ENCODE measurements around the gene C6orf120.
A peak's percentile ranks its signal among the peaks of the same experiment; 100 is the strongest.

Gene C6orf120

GRCh38 chr6:169723200-169723909, 21.4 kb downstream of the C6orf120 start:
- Histone ChIP-seq H3K4me1 (ENCODE audit: control insufficient read depth, low read depth, low read length) (no peaks in the 10 kb centered on the region), H2BK5ac (ENCODE audit: low read length) (no peak overlapping the region), H3K36me3 (ENCODE audit: control insufficient read depth, insufficient read depth, low read length) (no peaks in the 10 kb centered on the region), H3K4ac (ENCODE audit: low read depth, low read length) (peak overlapping the region; percentile 97), H3K56ac (ENCODE audit: low read length) (peak overlapping the region; percentile 78), H3K79me1 (ENCODE audit: low read length) (peaks cover 7% of the 10 kb centered on the region), H3K27me3 (ENCODE audit: insufficient read depth, low read length, poor library complexity) (no peaks in the 10 kb centered on the region), H3K79me2 (ENCODE audit: control insufficient read depth, insufficient read depth, low read length) (peaks cover 30% of the 10 kb centered on the region), H3K4me2 (ENCODE audit: low read length) (peak overlapping the region; percentile 47), H2BK15ac (replicated peaks; ENCODE audit: low read depth) (no peak overlapping the region), H3K4me3 (ENCODE audit: low read length) (peak overlapping the region; percentile 90), H3K18ac (ENCODE audit: low read length) (peak overlapping the region; percentile 100), H4K8ac (ENCODE audit: low read depth, low read length) (no peak overlapping the region), H2BK120ac (ENCODE audit: low read depth, low read length) (peak overlapping the region; percentile 8), H3K27ac (ENCODE audit: low read depth, low read length) (peak overlapping the region; percentile 88), H2AK5ac (ENCODE audit: low read length) (no peak overlapping the region), H4K5ac (ENCODE audit: low read length) (no peak overlapping the region), H3K23ac (ENCODE audit: low read length) (peak overlapping the region; percentile 67), H3K9ac (ENCODE audit: low read length) (peak overlapping the region; percentile 60)
- peak; percentile 79 for DNase-seq
- no CpG with 5 or more reads among the region's 70 CpGs for WGBS (ENCODE audit: extremely low coverage, insufficient coverage, low lambda C conversion rate)

GRCh38 chr6:169723991-169724493, 22.1 kb downstream of the C6orf120 start:
- H3K36me3 ChIP-seq (ENCODE audit: control insufficient read depth, insufficient read depth, low read length) = no peaks in the 10 kb centered on the region
- peak overlapping the region; percentile 64 for H2BK15ac ChIP-seq (replicated peaks; ENCODE audit: low read depth)
- H2BK5ac ChIP-seq (ENCODE audit: low read length) = no peak overlapping the region
- no peaks in the 10 kb centered on the region for H3K4me1 ChIP-seq (ENCODE audit: control insufficient read depth, low read depth, low read length)
- H3K23ac ChIP-seq (ENCODE audit: low read length) = no peak overlapping the region
- no peak overlapping the region for H3K4me2 ChIP-seq (ENCODE audit: low read length)
- WGBS (ENCODE audit: extremely low coverage, insufficient coverage, low lambda C conversion rate) = no CpG with 5 or more reads among the region's 89 CpGs
- peak overlapping the region; percentile 98 for H4K8ac ChIP-seq (ENCODE audit: low read depth, low read length)
- peak overlapping the region; percentile 42 for H3K4me3 ChIP-seq (ENCODE audit: low read length)
- peak overlapping the region; percentile 97 for H3K4ac ChIP-seq (ENCODE audit: low read depth, low read length)
- H3K18ac ChIP-seq (ENCODE audit: low read length) = peak overlapping the region; percentile 100
- peak overlapping the region; percentile 96 for H3K27ac ChIP-seq (ENCODE audit: low read depth, low read length)
- H2AK5ac ChIP-seq (ENCODE audit: low read length) = no peak overlapping the region
- no peak overlapping the region for H4K5ac ChIP-seq (ENCODE audit: low read length)
- peak overlapping the region; percentile 79 for H3K9ac ChIP-seq (ENCODE audit: low read length)
- H2BK120ac ChIP-seq (ENCODE audit: low read depth, low read length) = peak overlapping the region; percentile 95
- H3K27me3 ChIP-seq (ENCODE audit: insufficient read depth, low read length, poor library complexity) = no peaks in the 10 kb centered on the region
- peaks cover 7% of the 10 kb centered on the region for H3K79me1 ChIP-seq (ENCODE audit: low read length)
- peak overlapping the region; percentile 90 for H3K56ac ChIP-seq (ENCODE audit: low read length)
- DNase-seq = peak; percentile 52
- peaks cover 28% of the 10 kb centered on the region for H3K79me2 ChIP-seq (ENCODE audit: control insufficient read depth, insufficient read depth, low read length)

GRCh38 chr6:169724494-169725124, 22.7 kb downstream of the C6orf120 start, which contains the start of gene PHF10:
PHF10 (minus strand) TSS chr6:169724500; CDS start chr6:169723931, 569 bp downstream.
- Histone ChIP-seq H3K56ac (ENCODE audit: low read length) (peak within 1 kb of the TSS; percentile 97), H3K4me3 (ENCODE audit: low read length) (peak within 1 kb of the TSS; percentile 90), H3K79me1 (ENCODE audit: low read length) (peaks cover 5% of the 10 kb centered on the region), H3K27ac (ENCODE audit: low read depth, low read length) (peak within 1 kb of the TSS; percentile 98), H2AK5ac (ENCODE audit: low read length) (no peak within 1 kb of the TSS), H3K79me2 (ENCODE audit: control insufficient read depth, insufficient read depth, low read length) (peaks cover 24% of the 10 kb centered on the region), H3K4ac (ENCODE audit: low read depth, low read length) (peak within 1 kb of the TSS; percentile 97), H3K18ac (ENCODE audit: low read length) (peak within 1 kb of the TSS; percentile 100), H4K8ac (ENCODE audit: low read depth, low read length) (peak within 1 kb of the TSS; percentile 98), H3K9ac (ENCODE audit: low read length) (peak within 1 kb of the TSS; percentile 96), H3K4me2 (ENCODE audit: low read length) (peak within 1 kb of the TSS; percentile 60), H3K36me3 (ENCODE audit: control insufficient read depth, insufficient read depth, low read length) (no peaks in the 10 kb centered on the region), H4K5ac (ENCODE audit: low read length) (no peak within 1 kb of the TSS), H2BK5ac (ENCODE audit: low read length) (peak within 1 kb of the TSS; percentile 91), H3K4me1 (ENCODE audit: control insufficient read depth, low read depth, low read length) (no peaks in the 10 kb centered on the region), H3K23ac (ENCODE audit: low read length) (peak within 1 kb of the TSS; percentile 95), H2BK15ac (replicated peaks; ENCODE audit: low read depth) (peak within 1 kb of the TSS; percentile 64), H3K27me3 (ENCODE audit: insufficient read depth, low read length, poor library complexity) (no peaks in the 10 kb centered on the region), H2BK120ac (ENCODE audit: low read depth, low read length) (peak within 1 kb of the TSS; percentile 95)
- WGBS (ENCODE audit: extremely low coverage, insufficient coverage, low lambda C conversion rate) = no CpG with 5 or more reads among the region's 89 CpGs
- DNase-seq = peak; percentile 76

GRCh38 chr6:169725125-169726048, 23.5 kb downstream of the C6orf120 start:
- Histone ChIP-seq H3K4me2 (ENCODE audit: low read length) (peak overlapping the region; percentile 60), H3K4me1 (ENCODE audit: control insufficient read depth, low read depth, low read length) (no peaks in the 10 kb centered on the region), H3K79me2 (ENCODE audit: control insufficient read depth, insufficient read depth, low read length) (peaks cover 20% of the 10 kb centered on the region), H3K4me3 (ENCODE audit: low read length) (peak overlapping the region; percentile 73), H3K36me3 (ENCODE audit: control insufficient read depth, insufficient read depth, low read length) (no peaks in the 10 kb centered on the region), H2BK120ac (ENCODE audit: low read depth, low read length) (no peak overlapping the region), H2BK15ac (replicated peaks; ENCODE audit: low read depth) (no peak overlapping the region), H2AK5ac (ENCODE audit: low read length) (no peak overlapping the region), H3K27ac (ENCODE audit: low read depth, low read length) (peak overlapping the region; percentile 98), H2BK5ac (ENCODE audit: low read length) (no peak overlapping the region), H3K79me1 (ENCODE audit: low read length) (peaks cover 2% of the 10 kb centered on the region), H3K56ac (ENCODE audit: low read length) (peak overlapping the region; percentile 97), H4K5ac (ENCODE audit: low read length) (no peak overlapping the region), H3K4ac (ENCODE audit: low read depth, low read length) (peak overlapping the region; percentile 8), H3K27me3 (ENCODE audit: insufficient read depth, low read length, poor library complexity) (no peaks in the 10 kb centered on the region), H3K23ac (ENCODE audit: low read length) (no peak overlapping the region), H3K18ac (ENCODE audit: low read length) (peak overlapping the region; percentile 43), H4K8ac (ENCODE audit: low read depth, low read length) (no peak overlapping the region), H3K9ac (ENCODE audit: low read length) (peak overlapping the region; percentile 96)
- DNase-seq = peak; percentile 80
- 100% methylated on average over 1 of the region's 29 CpGs for WGBS (ENCODE audit: extremely low coverage, insufficient coverage, low lambda C conversion rate)

- Histone ChIP-seq H3K9ac (ENCODE audit: low read length) (no peak overlapping the region), H2AK5ac (ENCODE audit: low read length) (no peak overlapping the region), H3K56ac (ENCODE audit: low read length) (no peak overlapping the region), H4K5ac (ENCODE audit: low read length) (no peak overlapping the region), H3K4me2 (ENCODE audit: low read length) (no peak overlapping the region), H4K8ac (ENCODE audit: low read depth, low read length) (no peak overlapping the region), H2BK120ac (ENCODE audit: low read depth, low read length) (no peak overlapping the region), H3K27ac (ENCODE audit: low read depth, low read length) (no peak overlapping the region), H3K18ac (ENCODE audit: low read length) (no peak overlapping the region), H3K4ac (ENCODE audit: low read depth, low read length) (no peak overlapping the region), H3K36me3 (ENCODE audit: control insufficient read depth, insufficient read depth, low read length) (no peaks in the 10 kb centered on the region), H3K79me2 (ENCODE audit: control insufficient read depth, insufficient read depth, low read length) (peaks cover 16% of the 10 kb centered on the region), H3K4me3 (ENCODE audit: low read length) (no peak overlapping the region), H3K23ac (ENCODE audit: low read length) (no peak overlapping the region), H2BK15ac (replicated peaks; ENCODE audit: low read depth) (no peak overlapping the region), H3K79me1 (ENCODE audit: low read length) (peaks cover 2% of the 10 kb centered on the region), H2BK5ac (ENCODE audit: low read length) (no peak overlapping the region), H3K4me1 (ENCODE audit: control insufficient read depth, low read depth, low read length) (no peaks in the 10 kb centered on the region), H3K27me3 (ENCODE audit: insufficient read depth, low read length, poor library complexity) (no peaks in the 10 kb centered on the region)
- WGBS (ENCODE audit: extremely low coverage, insufficient coverage, low lambda C conversion rate) = no CpG with 5 or more reads among the region's 1 CpG
- no peak for DNase-seq
Measured at GRCh38 chr6:169726049-169726400, 24.1 kb downstream of the C6orf120 start.

Data from mesendoderm (in vitro differentiated cells).